ENCODE results near the gene PBXIP1.
A peak's percentile ranks its signal among the peaks of the same experiment; 100 is the strongest.
"Not testable (repeated sequence)": the region's sequence is repeated elsewhere in the genome, so short reads cannot be mapped to it uniquely, and the experiment has no call there.

The PBXIP1 gene

GRCh38 chr1:154994269-154994587 is 38.3 kb upstream of the PBXIP1 start:
- DNase-seq (ENCODE audit: low read depth in 2 of 2), result no peak

GRCh38 chr1:154993572-154994268 is 37.8 kb upstream of the PBXIP1 start, which contains the start of gene LENEP:
LENEP (plus strand) TSS chr1:154993586; CDS start chr1:154993608, 22 bp downstream.
- DNase-seq (ENCODE audit: low read depth in 2 of 2), result no peak

- DNase-seq (ENCODE audit: low read depth in 2 of 2), result no peak
These were observed 37.0 kb upstream of the PBXIP1 start for GRCh38 chr1:154992721-154993571.

DNA sequence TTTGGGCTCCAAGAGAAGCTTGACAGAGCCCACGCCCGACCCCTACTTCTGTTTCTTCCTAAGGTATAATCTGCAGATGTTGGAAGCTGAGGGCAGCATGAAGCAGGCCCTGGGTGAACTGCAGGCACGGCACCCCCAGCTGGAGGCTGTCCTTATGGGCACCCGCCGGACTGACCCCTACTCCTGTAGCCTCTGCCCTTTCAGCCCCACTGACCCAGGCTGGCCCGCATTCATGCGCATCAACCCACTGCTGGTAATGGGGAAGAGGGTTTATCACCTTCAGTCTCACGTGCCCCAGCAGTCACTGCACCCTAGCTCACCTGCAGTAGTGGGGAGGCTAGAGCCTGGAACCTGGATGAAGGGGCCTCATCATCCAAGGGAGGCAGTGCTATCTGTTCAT is 34.4 kb upstream of the PBXIP1 start:
- DNase-seq (ENCODE audit: low read depth in 2 of 2), result no peak

DNA sequence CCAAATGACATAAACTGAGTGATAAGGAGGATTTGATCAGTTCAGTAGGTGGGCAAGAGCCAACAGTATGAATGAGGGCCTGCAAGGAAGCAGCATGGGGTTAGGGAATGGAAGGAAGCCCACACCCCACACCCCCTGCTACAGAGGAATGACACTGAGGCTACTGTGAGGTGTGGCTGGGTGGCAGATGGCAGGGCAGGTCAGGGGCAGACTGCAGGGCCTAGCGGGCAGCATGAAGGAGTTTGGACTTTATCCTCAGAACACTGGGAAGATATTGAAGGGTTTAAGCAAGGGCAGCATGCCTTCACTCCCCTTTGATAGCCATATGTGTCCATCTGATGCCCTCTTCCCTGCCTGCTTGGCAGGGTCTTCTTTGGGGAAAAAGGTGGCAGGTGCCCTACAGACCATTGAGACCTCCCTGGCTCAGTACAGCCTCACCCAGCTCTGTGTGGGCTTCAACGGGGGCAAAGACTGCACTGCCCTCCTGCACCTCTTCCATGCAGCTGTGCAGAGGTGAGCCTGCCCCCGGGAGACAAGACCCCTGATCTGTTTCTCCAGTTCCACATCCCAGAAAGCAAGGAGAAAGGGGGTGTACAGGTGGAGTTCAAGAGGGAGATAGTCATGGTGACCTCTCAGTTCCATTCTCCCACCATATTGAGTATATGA is 33.4 kb upstream of the PBXIP1 start:
- no peak for DNase-seq (ENCODE audit: low read depth in 2 of 2)

GRCh38 chr1:154988058-154988954 is 32.4 kb upstream of the PBXIP1 start:
- no peak for DNase-seq (ENCODE audit: low read depth in 2 of 2)

DNA sequence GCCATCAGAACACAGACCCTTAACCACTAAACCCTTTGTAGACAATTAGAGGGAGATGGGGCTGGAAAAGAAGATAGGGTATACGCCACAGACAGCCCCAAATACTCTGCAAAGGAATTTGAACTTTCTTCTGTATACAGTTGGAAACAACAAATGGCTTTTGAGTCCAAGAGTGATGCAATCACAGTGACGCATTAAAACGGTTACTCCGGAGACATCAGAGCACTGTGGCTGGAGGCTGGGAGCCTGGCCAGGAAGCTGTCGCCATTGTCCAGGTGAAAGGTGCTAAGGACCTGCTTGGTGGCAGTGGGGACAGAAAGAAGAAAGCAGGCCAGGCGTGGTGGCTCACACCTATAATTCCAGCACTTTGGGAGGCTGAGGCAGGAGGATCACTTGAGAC is 31.4 kb upstream of the PBXIP1 start:
- DNase-seq (ENCODE audit: low read depth in 2 of 2), result no peak

DNA sequence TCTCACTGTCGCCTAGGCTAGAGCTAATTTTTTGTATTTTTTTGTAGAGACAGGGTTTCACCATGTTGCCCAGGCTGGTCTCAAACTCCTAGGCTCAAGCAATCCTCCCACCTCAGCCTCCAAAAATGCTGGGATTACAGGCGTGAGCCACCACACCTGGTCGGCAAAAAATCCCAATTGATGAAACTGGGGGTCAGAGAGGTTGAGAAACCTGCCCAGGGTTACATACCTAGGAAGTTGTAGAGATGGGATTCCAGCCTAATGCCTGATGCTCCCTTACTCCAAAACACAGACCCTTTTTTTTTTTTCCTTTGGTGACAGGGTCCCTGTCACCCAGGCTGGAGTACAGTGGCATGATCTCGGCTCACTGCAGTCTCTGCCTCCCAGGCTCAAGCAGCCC is 30.8 kb upstream of the PBXIP1 start:
- DNase-seq (ENCODE audit: low read depth in 2 of 2), result not testable (repeated sequence)

- no peak for DNase-seq (ENCODE audit: low read depth in 2 of 2)
These were observed 28.0 kb upstream of the PBXIP1 start for GRCh38 chr1:154983776-154984466.

GRCh38 chr1:154982897-154983648 is 27.2 kb upstream of the PBXIP1 start, which contains the start of gene FLAD1:
FLAD1 (plus strand) TSS chr1:154983344; CDS start chr1:154983695, 351 bp downstream.
- peak; percentile 85 to 95 for DNase-seq (ENCODE audit: low read depth in 2 of 2)

GRCh38 chr1:154982341-154982740 is 26.4 kb upstream of the PBXIP1 start:
- DNase-seq (ENCODE audit: low read depth in 2 of 2), result no peak

- DNase-seq (ENCODE audit: low read depth in 2 of 2), result no peak
These were observed 22.5 kb upstream of the PBXIP1 start for GRCh38 chr1:154978360-154978759.

DNA sequence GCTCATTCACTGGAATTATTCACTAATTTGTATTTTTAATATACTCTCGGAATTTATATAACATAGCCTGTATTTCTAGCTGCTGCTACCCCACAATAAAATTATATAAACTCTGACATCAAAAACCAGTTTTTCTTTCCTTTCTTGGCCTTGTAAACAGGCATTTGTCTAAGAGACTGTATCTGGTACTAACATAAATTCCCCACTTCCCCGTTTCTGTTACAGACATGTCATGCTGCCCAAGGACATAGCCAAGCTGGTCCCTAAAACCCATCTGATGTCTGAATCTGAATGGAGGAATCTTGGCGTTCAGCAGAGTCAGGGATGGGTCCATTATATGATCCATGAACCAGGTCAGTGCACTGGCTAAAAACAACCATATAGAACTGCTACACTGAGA is 21.9 kb upstream of the PBXIP1 start:
- DNase-seq (ENCODE audit: low read depth in 2 of 2), result not testable (repeated sequence)

- peak; percentile 32 to 39 for DNase-seq (ENCODE audit: low read depth in 2 of 2)
These were observed 19.6 kb upstream of the PBXIP1 start for GRCh38 chr1:154975409-154976059.

DNA sequence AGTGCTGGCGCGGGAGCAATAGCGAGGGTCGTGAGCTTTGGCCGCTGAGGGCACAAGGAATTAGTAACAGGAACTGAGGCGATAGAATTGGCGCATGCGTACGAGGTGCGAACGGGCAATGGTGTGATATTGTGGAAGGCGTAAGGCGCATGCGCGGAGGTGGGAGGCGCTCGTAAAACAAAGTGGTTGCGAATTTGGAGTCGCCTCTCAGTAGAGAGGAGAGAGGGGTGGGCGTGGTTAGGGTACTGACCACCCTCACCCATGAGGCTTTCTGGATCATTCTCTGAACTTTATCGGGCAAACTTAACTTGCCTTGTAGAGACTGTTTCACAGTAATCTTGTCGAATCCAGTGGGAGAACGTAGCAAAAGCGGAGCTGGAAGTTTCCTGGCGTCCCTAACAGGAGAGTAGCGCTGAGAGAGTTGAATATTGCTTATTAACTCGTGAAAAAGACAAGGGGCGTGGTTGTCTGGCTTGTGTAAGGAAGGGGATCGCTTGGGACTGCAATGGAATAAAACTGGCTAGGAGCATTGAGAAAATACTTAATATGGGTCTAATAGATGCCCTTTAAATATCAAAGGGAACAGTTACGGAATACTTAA is 19.0 kb upstream of the PBXIP1 start:
- DNase-seq (ENCODE audit: low read depth in 2 of 2), result peak; percentile 87 to 88

- DNase-seq (ENCODE audit: low read depth in 2 of 2), result peak; percentile 90 to 94
These were observed 18.4 kb upstream of the PBXIP1 start, which contains the start of gene CKS1B for GRCh38 chr1:154974102-154974807. CKS1B (plus strand) TSS chr1:154974681; CDS start chr1:154974746, 65 bp downstream.

GRCh38 chr1:154973344-154974101 is 17.6 kb upstream of the PBXIP1 start:
- DNase-seq (ENCODE audit: low read depth in 2 of 2), result peak; percentile 72 to 79

All from stimulated activated CD8-positive, alpha-beta memory T cell treated with anti-CD3 and anti-CD28 coated beads, Interleukin-15, amount 100 ng/mL, for 4 hours (primary cell).